HepG2 (cell line): Measurements from ENCODE around the gene FCHO2. TPM values are rescaled to one million over a fixed set of nuclear protein-coding genes. Genes with fewer than 3 reads are reported as not detected.

ENCODE experiments used
- ATAC-seq: fragments of 200-7000 bp; cut with Tn5 transposase; 3 replicates; pipeline ENCODE4 v1.9.1; 2020; ENCODE audit warnings: mild to moderate bottlenecking, moderate library complexity
- BruUV-seq: library from RNA; stranded (reverse); fragments of 400-500 nt; replicated peaks from 2 replicates; lab custom pipeline; 2021; lab: Mats Ljungman, UMichigan
- CTCF ChIA-PET: fragments of 300-600 bp; formaldehyde crosslinking; extraction: SDS; loops from one replicate; lab custom pipeline; 2021; ENCODE audit warnings: low total read pairs, inconsistent platforms, low intra/inter-chr PET ratio; lab: Yijun Ruan, JAX
- POLR2A ChIA-PET: fragments of 350-600 bp; sonication (Branson Sonifier 250); formaldehyde crosslinking; loops from one replicate; lab custom pipeline; 2020; ENCODE audit warnings: antibody characterized with exemption, inconsistent platforms; lab: Yijun Ruan, JAX
- DNase-seq: peaks from one replicate; pipeline ENCODE4 v3.0.0-alpha.2; 2015; ENCODE audit warnings: low spot score
- FAIRE-seq: peaks from 3 replicates; lab custom pipeline; 2011; peaks lifted over from hg19 to GRCh38; lab: Jason Lieb, UNC
- H2AFZ ChIP-seq: one replicate; pipeline ENCODE4 v1.6.1; 2011; ENCODE audit warnings: low read length, inconsistent platforms
- H3K27ac ChIP-seq: fragments of 300-600 bp; 3 replicates; pipeline ENCODE4 v1.8.0; 2011; ENCODE audit warnings: mixed run types, mild to moderate bottlenecking, mixed read lengths, low read length, inconsistent platforms; ENCODE audit not compliant: insufficient read depth; ENCODE audit errors: extremely low read length
- H3K27me3 ChIP-seq, 2 experiments: fragments of 200-600 bp in 1 of 2; 2 replicates in 1 of 2; 3 replicates in 1 of 2; pipeline versions ENCODE4 v1.6.0 to v1.8.0; 2011; ENCODE audit warnings: low read length in 2 of 2, mild to moderate bottlenecking in 2 of 2, moderate library complexity in 2 of 2, inconsistent platforms in 1 of 2; ENCODE audit not compliant: insufficient read depth in 2 of 2, control insufficient read depth in 1 of 2
- H3K36me3 ChIP-seq, 2 experiments: fragments of 200-600 bp in 1 of 2; replicated peaks in 1 of 2; 2 replicates in 1 of 2; 3 replicates in 1 of 2; pipeline versions ENCODE4 v1.5.1 to v1.8.0; 2011; ENCODE audit warnings: low read length in 2 of 2, inconsistent platforms in 1 of 2; ENCODE audit not compliant: insufficient read depth in 2 of 2, control insufficient read depth in 1 of 2
- H3K4me1 ChIP-seq: 2 replicates; pipeline ENCODE4 v1.5.1; 2012; ENCODE audit warnings: low read length, inconsistent platforms; ENCODE audit not compliant: insufficient read depth
- H3K4me2 ChIP-seq: 2 replicates; pipeline ENCODE4 v1.6.0; 2011; ENCODE audit warnings: low read depth, low read length, inconsistent platforms
- H3K4me3 ChIP-seq, 3 experiments: fragments of 200-600 bp in 1 of 3; sonication (generic), shearing (Covaris generic) in 1 of 3; replicated peaks in 1 of 3; 2 replicates each; pipeline ENCODE4 v1.5.1; 2011 to 2016; ENCODE audit warnings: low read length in 3 of 3, inconsistent platforms in 2 of 3, low read depth in 2 of 3, mild to moderate bottlenecking in 2 of 3, control low read depth in 1 of 3, mixed read lengths in 1 of 3; ENCODE audit not compliant: insufficient read depth in 1 of 3
- H3K79me2 ChIP-seq: one replicate; pipeline ENCODE4 v1.6.1; 2011; ENCODE audit warnings: low read length, inconsistent platforms; ENCODE audit not compliant: insufficient read depth
- H3K9ac ChIP-seq: 2 replicates; pipeline ENCODE4 v1.6.0; 2011; ENCODE audit warnings: mild to moderate bottlenecking, low read depth, low read length, inconsistent platforms; ENCODE audit not compliant: insufficient read depth
- H3K9me3 ChIP-seq: 2 replicates; pipeline ENCODE4 v1.5.1; 2012; ENCODE audit warnings: mild to moderate bottlenecking, low read length
- H4K20me1 ChIP-seq: 2 replicates; pipeline ENCODE4 v1.6.0; 2011; ENCODE audit warnings: inconsistent platforms, mild to moderate bottlenecking, low read length, moderate library complexity; ENCODE audit not compliant: insufficient read depth
- ISX ChIP-seq: sonication (generic); formaldehyde crosslinking; conservative IDR thresholded peaks from 2 replicates; pipeline ENCODE4 v1.5.0; 2020; ENCODE audit warnings: missing genetic modification reagents
- RCOR2 ChIP-seq: IDR thresholded peaks from 2 replicates; pipeline ENCODE4 v1.6.1; 2016; ENCODE audit warnings: missing biosample characterization, missing genetic modification reagents
- SIX4 ChIP-seq: sonication (generic); formaldehyde crosslinking; IDR thresholded peaks from 2 replicates; pipeline ENCODE4 v1.4.0; 2020; ENCODE audit warnings: missing genetic modification reagents
- SP1 ChIP-seq, 2 experiments: fragments of 450-650 bp in 1 of 2; sonication (generic) in 1 of 2; formaldehyde crosslinking in 1 of 2; IDR thresholded peaks; 2 replicates each; pipeline versions ENCODE4 v1.4.0 to v1.6.1; 2016 to 2020; ENCODE audit warnings: missing genetic modification reagents in 1 of 2
- STAG1 ChIP-seq: sonication (generic); formaldehyde crosslinking; IDR thresholded peaks from 2 replicates; pipeline ENCODE4 v1.4.0; 2020; ENCODE audit warnings: missing genetic modification reagents
- STAT5B ChIP-seq: sonication (generic); formaldehyde crosslinking; IDR thresholded peaks from 2 replicates; pipeline ENCODE4 v1.4.0; 2020; ENCODE audit warnings: missing genetic modification reagents
- ZFP1 ChIP-seq: IDR thresholded peaks from 2 replicates; pipeline ENCODE4 v1.6.1; 2016
- ZMYM2 ChIP-seq: sonication (generic); formaldehyde crosslinking; IDR thresholded peaks from 2 replicates; pipeline ENCODE4 v1.8.0; 2022; ENCODE audit warnings: mild to moderate bottlenecking, missing genetic modification reagents
- ZNF256 ChIP-seq: sonication (generic); formaldehyde crosslinking; conservative IDR thresholded peaks from 2 replicates; pipeline ENCODE4 v1.4.0; 2020; ENCODE audit warnings: missing genetic modification reagents
- ZNF264 ChIP-seq: sonication (generic); formaldehyde crosslinking; IDR thresholded peaks from 2 replicates; pipeline ENCODE4 v1.4.0; 2020; ENCODE audit warnings: missing genetic modification reagents
- ZNF33B ChIP-seq: sonication (generic); formaldehyde crosslinking; IDR thresholded peaks from 2 replicates; pipeline ENCODE4 v1.5.1; 2020; ENCODE audit warnings: mild to moderate bottlenecking, missing genetic modification reagents
- ZNF577 ChIP-seq: sonication (generic); formaldehyde crosslinking; IDR thresholded peaks from 2 replicates; pipeline ENCODE4 v1.4.0; 2020; ENCODE audit warnings: mild to moderate bottlenecking, low read depth, missing genetic modification reagents, borderline replicate concordance
- ZNF616 ChIP-seq: sonication (generic); formaldehyde crosslinking; IDR thresholded peaks from 2 replicates; pipeline ENCODE4 v1.5.0; 2020; ENCODE audit warnings: low read depth, mild to moderate bottlenecking, missing genetic modification reagents
- ZNF713 ChIP-seq: sonication (generic); formaldehyde crosslinking; IDR thresholded peaks from 2 replicates; pipeline ENCODE4 v1.4.0; 2020; ENCODE audit warnings: mild to moderate bottlenecking, missing genetic modification reagents
- ZNF780A ChIP-seq: sonication (generic); formaldehyde crosslinking; IDR thresholded peaks from 2 replicates; pipeline ENCODE4 v1.8.0; 2022; ENCODE audit warnings: mild to moderate bottlenecking, missing genetic modification reagents, moderate library complexity
- WGBS: methylation state at CpG from one replicate; pipeline ENCODE4 v1.1.6; 2017; ENCODE audit warnings: low lambda C conversion rate; 5-methylcytosine and 5-hydroxymethylcytosine counted together
- in situ Hi-C: cut with HindIII; loops from 2 replicates; pipeline ENCODE4 v1.10.0; 2017; ENCODE audit warnings: low pct_unique_long_range_greater_than_20kb; ENCODE audit not compliant: extremely low pct_ligation_motif_present
- intact Hi-C: fragments of 100-400 bp; cut with micrococcal nuclease; formaldehyde crosslinking; loops from one replicate; pipeline ENCODE4 v1.10.0; 2022; ENCODE audit not compliant: unreplicated experiment
- polyA plus RNA-seq, 8 experiments: library from polyadenylated mRNA; depleted of rRNA in 3 of 8; stranded (reverse) in 7 of 8; unstranded in 1 of 8; fragments of >200 nt; fragmentation: Illumina TruSeq in 4 of 8; extraction: Trizol in 4 of 8; gene quantifications; 2 replicates each; pipeline versions ENCODE4 v1.2.1 to v1.2.3, GENCODE V29; 2011 to 2016; ENCODE audit warnings: low read depth in 4 of 8, missing spikeins in 1 of 8, mixed read lengths in 1 of 8; ENCODE audit not compliant: insufficient read depth in 1 of 8
- total RNA-seq, 5 experiments: library from RNA; depleted of rRNA; stranded (reverse); fragments of >200 nt; fragmentation: Illumina TruSeq; extraction: Trizol; gene quantifications; 2 replicates each; pipeline ENCODE4 v1.2.3, GENCODE V29; 2016; ENCODE audit warnings: low read depth in 1 of 5
- TF ChIP-seq, protein P1 (sequence below): sonication (generic); formaldehyde crosslinking; IDR thresholded peaks from 2 replicates; pipeline ENCODE4 v1.9.0; 2021; ENCODE audit warnings: missing genetic modification reagents, borderline replicate concordance

The FCHO2 gene
- total and polyA plus RNA-seq, 2 of the 13 experiments (the other 11 are each of a cell fraction or from before 2014, with no cell fraction given) = 11.6 to 17.3 TPM

DNA sequence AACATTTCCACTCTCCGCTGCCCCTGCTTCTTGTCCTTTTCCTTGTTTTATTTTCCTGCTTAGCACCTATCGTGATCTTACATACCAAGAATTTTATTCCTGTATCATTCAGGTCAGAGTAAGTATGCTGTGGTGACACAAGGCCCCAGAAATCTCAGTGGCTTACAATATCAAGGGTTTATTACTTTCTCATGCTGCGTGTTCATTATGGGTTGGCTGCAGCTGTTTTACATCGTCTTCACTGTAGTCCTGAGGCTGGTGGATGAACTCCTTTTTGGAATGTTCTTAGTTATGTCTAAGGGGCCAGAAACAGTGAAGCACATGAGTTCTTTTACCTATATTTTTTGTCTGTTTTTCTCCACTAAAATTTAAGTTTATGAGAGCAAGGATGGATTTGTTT is 51.2 kb downstream of the FCHO2 start:
- Histone ChIP-seq H3K27me3 (no peaks in the 10 kb centered on the region), H3K4me3 (no peak overlapping the region), H2AFZ (no peak overlapping the region), H3K9me3 (no peaks in the 10 kb centered on the region), H3K27ac (no peak overlapping the region), H3K4me2 (no peak overlapping the region), H3K79me2 (no peaks in the 10 kb centered on the region), H4K20me1 (no peaks in the 10 kb centered on the region), H3K36me3 (peaks cover 0 to 5% of the 10 kb centered on the region in 2 experiments; a peak in 4 of 5 replicates), H3K4me1 (no peaks in the 10 kb centered on the region), H3K9ac (no peak overlapping the region)
- ChIA-PET CTCF (no interaction called here), POLR2A (no interaction called here)
- FAIRE-seq = no peak
- DNase-seq = no peak
- no peak for TF ChIP-seq ZNF616 (CRISPR knock-in tag)
- TF ChIP-seq ZMYM2 (CRISPR knock-in tag) = no peak
- no peak for TF ChIP-seq ZFP1 (CRISPR knock-in tag)
- TF ChIP-seq ZNF713 = no peak
- TF ChIP-seq SIX4 (CRISPR knock-in tag) = no peak
- no peak for TF ChIP-seq STAG1 (CRISPR knock-in tag)
- TF ChIP-seq, protein P1, sequence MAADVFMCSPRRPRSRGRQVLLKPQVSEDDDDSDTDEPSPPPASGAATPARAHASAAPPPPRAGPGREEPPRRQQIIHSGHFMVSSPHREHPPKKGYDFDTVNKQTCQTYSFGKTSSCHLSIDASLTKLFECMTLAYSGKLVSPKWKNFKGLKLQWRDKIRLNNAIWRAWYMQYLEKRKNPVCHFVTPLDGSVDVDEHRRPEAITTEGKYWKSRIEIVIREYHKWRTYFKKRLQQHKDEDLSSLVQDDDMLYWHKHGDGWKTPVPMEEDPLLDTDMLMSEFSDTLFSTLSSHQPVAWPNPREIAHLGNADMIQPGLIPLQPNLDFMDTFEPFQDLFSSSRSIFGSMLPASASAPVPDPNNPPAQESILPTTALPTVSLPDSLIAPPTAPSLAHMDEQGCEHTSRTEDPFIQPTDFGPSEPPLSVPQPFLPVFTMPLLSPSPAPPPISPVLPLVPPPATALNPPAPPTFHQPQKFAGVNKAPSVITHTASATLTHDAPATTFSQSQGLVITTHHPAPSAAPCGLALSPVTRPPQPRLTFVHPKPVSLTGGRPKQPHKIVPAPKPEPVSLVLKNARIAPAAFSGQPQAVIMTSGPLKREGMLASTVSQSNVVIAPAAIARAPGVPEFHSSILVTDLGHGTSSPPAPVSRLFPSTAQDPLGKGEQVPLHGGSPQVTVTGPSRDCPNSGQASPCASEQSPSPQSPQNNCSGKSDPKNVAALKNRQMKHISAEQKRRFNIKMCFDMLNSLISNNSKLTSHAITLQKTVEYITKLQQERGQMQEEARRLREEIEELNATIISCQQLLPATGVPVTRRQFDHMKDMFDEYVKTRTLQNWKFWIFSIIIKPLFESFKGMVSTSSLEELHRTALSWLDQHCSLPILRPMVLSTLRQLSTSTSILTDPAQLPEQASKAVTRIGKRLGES (CRISPR knock-in tag) = no peak
- TF ChIP-seq SP1 (IDR thresholded peaks at IDR 0.05) = no peak
- no peak for TF ChIP-seq SP1 (CRISPR knock-in tag; IDR thresholded peaks at IDR 0.05)
- no peak for TF ChIP-seq ZNF577
- no peak for TF ChIP-seq ZNF256 (CRISPR knock-in tag)
- no peak for TF ChIP-seq ZNF780A (CRISPR knock-in tag)
- no peak for TF ChIP-seq STAT5B (CRISPR knock-in tag)
- no peak for TF ChIP-seq ZNF264
- no peak for TF ChIP-seq ISX (CRISPR knock-in tag)
- TF ChIP-seq ZNF33B (CRISPR knock-in tag) = no peak
- TF ChIP-seq RCOR2 (CRISPR knock-in tag) = no peak
- in situ Hi-C loops = no loop called here
- intact Hi-C loops = no loop called here
- BruUV-seq = no TSS peak
- over 99% methylated on average over 4 of the region's 4 CpGs for WGBS
- no peak for ATAC-seq
